H1 (cell line): ENCODE measurements around the gene PTPRF. TPM values are rescaled to one million over a fixed set of nuclear protein-coding genes. Genes with fewer than 3 reads are reported as not detected.

Experiments
- ATF2 ChIP-seq: IDR thresholded peaks from 2 replicates; pipeline ENCODE4 v1.6.1; 2012; ENCODE audit warnings: low read length, inconsistent platforms
- BACH1 ChIP-seq: IDR thresholded peaks from 2 replicates; pipeline ENCODE4 v1.6.1; 2012; ENCODE audit warnings: low read length, improper control_type of control experiment
- CBX8 ChIP-seq: fragments of 300-800, 300-1000 bp; sonication (generic); IDR thresholded peaks from 2 replicates; pipeline ENCODE4 v1.7.1; 2016; ENCODE audit warnings: low read depth, low read length, borderline replicate concordance
- CTBP2 ChIP-seq: IDR thresholded peaks from 2 replicates; pipeline ENCODE4 v1.7.0; 2011; ENCODE audit warnings: borderline replicate concordance, mild to moderate bottlenecking, moderate library complexity, mixed read lengths, low read length; ENCODE audit not compliant: insufficient read depth, insufficient read length
- KDM4A ChIP-seq: IDR thresholded peaks from one replicate; pipeline ENCODE4 v1.7.1; 2012; ENCODE audit warnings: low read depth, mild to moderate bottlenecking, moderate library complexity, low read length, inconsistent platforms; ENCODE audit not compliant: severe bottlenecking
- POU5F1 ChIP-seq: IDR thresholded peaks from 2 replicates; pipeline ENCODE4 v1.6.1; 2011; ENCODE audit warnings: low read depth, mild to moderate bottlenecking, low read length, moderate library complexity
- TBP ChIP-seq: IDR thresholded peaks from 2 replicates; pipeline ENCODE4 v1.6.1; 2011; ENCODE audit warnings: low read depth, low read length, improper control_type of control experiment
- TEAD4 ChIP-seq: IDR thresholded peaks from 2 replicates; pipeline ENCODE4 v1.6.1; 2012; ENCODE audit warnings: low read depth, low read length, inconsistent platforms, mixed read lengths
- polyA plus RNA-seq, 7 experiments: library from polyadenylated mRNA; depleted of rRNA in 3 of 7; stranded (reverse) in 5 of 7; unstranded in 2 of 7; fragments of >200 nt in 5 of 7; fragments of 200-250 nt in 2 of 7; gene quantifications; 1 replicate in 5 of 7; 2 replicates in 1 of 7; 4 replicates in 1 of 7; pipeline versions ENCODE4 v1.2.1 to v1.2.3, GENCODE V29; 2011 to 2013; ENCODE audit warnings: missing spikeins in 2 of 7, mixed read lengths in 2 of 7
- total RNA-seq: library from RNA; stranded (reverse); fragmentation: NEBNext Ultra II Directional; extraction: Animal tissue kit (Norgen Biotek cat#: 25700); gene quantifications from 2 replicates; pipeline ENCODE4 v1.2.1, GENCODE V29; 2021

Gene PTPRF
- total and polyA plus RNA-seq, 2 of the 8 experiments (the other 6 are each of a cell fraction or from before 2014, with no cell fraction given) = 136 to 231 TPM

- TF ChIP-seq ATF2 (no peak), CBX8 (no peak), TEAD4 (no peak), CTBP2 (no peak), BACH1 (no peak), TBP (no peak), KDM4A (no peak), POU5F1 (no peak)
Observed at GRCh38 chr1:43507296-43508295, 23.1 kb upstream of the PTPRF start (continued).
